ENCODE data around the gene HCN4.
"Not testable (repeated sequence)": the region's sequence is repeated elsewhere in the genome, so short reads cannot be mapped to it uniquely, and the experiment has no call there.

The HCN4 gene

DNA sequence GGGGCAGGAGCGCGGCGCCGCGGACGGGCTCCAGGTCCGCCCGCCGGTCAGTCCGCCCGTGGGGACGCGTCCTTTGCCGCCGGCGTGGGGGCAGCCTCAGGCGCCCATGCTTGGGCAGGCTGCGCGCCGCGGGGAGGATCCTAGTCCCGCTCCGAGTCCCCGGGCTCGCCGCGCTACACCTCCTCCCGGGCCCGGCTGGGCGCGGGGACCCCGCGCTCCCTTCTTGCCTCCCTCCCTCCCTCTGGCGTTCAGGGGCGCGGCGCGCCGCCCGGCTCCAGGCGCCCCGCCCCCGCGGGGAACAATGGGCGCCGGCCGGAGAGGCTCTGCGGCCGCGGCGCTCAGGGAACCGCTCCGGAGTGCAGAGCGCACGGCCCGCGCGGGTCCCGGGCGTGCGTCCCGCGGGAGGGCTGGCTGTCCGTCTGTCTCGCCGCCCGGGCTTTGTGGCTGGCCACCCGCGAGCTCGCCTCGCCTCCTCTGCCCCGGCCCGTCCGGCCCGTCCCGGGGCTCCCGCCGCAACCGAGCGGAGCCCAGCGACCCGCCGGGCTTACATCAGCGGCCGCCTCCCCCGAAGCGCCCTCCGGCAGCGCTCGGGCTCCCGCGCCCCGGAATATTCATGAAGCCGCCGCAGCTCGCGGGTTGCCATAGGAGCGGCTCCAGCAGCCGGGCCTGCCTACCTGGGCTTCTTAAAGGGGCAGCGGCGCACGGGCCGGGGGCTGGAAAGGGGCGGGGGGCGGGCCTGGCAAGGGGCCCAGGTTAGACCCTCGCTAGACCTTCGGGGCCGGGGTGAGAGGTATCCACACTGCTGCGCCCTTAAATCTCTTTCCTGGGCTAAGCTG lies at the start of gene HCN4:
TSS of gene HCN4 (minus strand) at position 658 of the 836 bp plus-strand sequence. CDS start 688 bp downstream, outside the sequence.
- DNase-seq: no peak

DNA sequence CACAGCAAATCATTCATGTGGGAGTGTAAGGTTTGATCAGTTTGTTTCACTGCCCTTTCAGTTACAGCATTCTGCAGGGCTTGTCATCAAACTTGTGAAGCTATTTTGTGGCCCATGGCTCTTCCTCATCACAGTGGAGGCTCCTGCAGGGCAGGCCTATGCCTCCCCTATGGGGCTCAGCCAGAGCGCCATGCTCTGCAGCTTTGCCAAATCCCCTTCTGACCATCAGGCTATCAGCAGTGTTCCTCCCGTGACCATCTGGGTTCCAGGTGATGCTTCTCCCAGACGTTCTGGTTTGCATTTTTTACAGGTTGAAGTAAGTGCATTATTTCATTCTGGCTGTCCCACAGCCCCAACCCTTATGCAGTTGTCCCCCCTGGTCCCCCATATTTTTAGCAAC lies 46.1 kb upstream of the HCN4 start:
- DNase-seq: no peak

DNA sequence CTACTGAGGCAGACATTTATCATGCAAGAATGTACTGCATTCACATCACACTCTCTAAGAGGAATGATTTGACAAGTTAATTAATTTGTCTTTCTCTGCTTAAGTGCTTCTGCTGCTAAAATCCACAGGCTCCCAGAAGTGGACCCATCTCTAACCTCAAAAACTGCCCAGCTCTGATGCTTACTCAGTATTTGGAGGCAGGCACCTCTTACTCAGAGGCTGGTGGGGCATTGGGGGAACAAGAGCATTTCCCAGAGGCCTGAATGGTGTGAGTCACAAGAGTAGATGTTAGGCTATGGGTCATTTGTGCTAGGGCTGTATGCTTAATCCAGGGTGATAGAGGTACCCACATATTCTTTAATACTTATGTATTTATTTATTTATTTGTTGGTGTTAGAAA lies 34.4 kb upstream of the HCN4 start:
- no peak for DNase-seq

DNA sequence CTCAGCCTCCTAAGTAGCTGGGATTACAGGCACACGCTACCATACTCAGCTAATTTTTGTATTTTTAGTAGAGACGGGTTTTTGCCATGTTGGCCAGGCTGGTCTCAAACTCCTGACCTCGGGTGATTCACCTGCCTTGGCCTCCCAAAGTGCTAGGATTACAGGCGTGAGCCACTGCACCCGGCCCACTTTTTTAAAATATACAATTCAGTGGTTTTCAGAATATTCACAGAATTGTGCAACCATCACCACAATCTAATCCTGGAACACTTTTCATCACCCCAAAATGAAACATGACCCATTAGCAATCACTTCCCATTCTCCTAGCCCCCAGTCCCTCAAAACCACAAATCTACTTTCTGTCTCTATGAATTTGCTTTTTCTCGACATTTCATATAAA lies 31.5 kb upstream of the HCN4 start:
- DNase-seq: not testable (repeated sequence)

DNA sequence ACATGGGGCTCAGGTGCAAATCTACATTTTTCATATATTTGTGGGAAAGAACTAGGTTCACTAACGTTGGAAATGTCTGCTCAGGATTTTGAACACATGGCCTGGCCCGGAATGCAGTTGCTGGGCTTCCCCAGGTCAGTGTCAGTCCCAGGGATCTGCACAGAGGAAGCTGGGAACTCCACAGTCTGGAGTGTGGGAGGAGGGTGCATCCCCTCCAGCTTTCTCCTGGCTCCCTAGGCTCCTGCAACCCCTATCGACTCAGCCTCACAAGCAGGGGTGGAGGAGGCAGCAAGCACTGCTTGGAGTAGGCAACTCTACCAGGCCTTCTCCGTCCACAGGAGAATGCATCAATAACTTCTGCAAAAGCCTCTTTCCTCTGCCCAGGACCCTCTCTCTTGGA lies 30.1 kb upstream of the HCN4 start:
- no peak for DNase-seq

DNA sequence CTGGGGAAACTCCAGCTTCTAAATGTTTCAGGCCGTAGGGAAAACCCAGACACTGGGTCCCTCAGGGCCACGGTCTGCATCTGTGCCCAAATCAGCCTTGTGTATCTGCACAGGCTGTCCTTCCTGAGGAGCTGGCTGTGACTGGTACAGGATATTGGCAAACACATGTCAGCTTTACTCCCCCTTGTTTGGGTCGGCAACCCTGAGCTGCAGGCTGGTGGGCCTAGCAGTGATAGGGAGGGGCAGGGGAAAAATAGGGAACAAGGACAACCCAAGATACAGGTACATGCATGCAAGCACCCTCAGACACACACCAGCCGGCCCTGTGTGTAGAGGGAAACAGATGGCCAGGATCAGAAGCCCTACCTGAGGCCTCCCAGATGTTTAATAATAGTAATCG lies 28.7 kb upstream of the HCN4 start:
- no peak for DNase-seq

DNA sequence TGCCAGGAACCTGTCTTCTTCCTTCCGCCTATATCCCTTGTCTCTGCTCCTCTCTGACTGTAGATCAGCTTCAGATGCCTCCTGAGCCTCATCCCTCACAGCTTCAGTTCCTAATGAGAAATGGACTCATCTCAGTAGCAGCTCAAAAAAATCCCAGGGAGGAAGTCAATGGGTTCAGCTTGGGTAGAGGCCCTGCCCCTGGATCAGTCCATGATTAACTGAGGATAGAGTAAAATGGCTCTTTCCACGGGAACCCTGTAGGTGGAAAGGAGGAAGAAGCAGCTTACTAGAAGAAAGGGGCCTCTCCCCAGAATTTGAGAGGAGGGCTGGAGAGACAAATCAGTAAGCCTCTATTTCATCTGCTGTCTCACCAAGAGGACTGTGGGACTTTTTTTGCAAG lies 26.9 kb upstream of the HCN4 start:
- no peak for DNase-seq

DNA sequence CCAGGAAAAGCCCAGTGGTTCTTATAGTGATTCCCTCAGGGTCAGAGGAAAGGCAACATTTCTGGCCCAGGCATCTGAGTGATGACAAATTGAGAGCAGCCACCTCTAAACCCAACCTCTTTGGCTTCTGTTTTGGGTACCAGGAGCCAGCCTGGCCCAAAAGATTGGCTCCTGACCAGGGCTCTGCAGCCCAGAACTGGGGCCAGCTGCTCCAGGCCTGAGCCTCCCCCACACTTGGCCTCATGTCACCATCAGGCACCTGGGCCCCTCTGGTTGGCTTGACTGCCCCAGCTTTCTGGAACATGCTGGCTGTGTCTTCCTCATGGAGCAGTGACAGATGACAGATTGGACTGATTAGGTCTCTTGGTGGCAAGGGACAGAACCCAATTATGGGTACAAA lies 26.0 kb upstream of the HCN4 start:
- DNase-seq: no peak

DNA sequence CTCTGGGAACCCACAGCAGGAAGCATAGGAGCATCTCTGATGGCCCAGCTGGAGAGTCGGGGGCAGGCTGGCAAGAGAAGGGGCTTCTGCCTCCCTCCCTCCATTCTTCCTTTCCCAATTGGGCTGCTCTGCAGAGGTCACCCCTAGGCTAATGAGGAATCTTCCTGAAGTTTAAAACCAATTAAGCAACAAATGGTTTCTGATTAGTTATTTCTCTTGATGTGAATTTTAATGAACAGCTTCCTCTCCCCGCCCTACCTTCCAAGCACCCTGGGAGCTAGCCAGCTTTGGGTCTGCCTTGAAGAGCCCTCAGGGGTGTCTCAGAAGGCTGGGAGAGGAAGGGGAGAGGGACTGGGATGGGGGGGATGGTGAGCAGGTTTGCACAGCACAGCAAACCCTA lies 24.6 kb upstream of the HCN4 start:
- DNase-seq: no peak

DNA sequence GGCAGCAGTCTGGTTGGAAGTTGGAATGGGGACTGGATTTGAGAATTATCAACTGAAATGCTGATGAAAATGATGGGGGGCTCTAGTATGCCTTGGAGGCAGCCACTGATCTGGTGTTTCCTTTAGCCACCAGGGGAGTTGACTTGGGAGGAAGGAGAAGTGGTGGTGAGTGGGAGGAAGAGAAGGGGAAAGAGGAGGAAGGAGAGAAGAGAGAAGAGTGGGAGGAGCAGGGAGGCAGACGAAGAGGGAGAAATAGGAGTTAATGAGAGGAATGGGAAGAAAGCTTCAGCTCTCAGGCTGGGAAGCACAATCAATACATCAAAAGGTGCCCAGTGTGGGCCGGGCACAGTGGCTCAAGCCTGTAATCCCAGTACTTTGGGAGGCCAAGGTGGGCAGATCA lies 23.3 kb upstream of the HCN4 start:
- no peak for DNase-seq

DNA sequence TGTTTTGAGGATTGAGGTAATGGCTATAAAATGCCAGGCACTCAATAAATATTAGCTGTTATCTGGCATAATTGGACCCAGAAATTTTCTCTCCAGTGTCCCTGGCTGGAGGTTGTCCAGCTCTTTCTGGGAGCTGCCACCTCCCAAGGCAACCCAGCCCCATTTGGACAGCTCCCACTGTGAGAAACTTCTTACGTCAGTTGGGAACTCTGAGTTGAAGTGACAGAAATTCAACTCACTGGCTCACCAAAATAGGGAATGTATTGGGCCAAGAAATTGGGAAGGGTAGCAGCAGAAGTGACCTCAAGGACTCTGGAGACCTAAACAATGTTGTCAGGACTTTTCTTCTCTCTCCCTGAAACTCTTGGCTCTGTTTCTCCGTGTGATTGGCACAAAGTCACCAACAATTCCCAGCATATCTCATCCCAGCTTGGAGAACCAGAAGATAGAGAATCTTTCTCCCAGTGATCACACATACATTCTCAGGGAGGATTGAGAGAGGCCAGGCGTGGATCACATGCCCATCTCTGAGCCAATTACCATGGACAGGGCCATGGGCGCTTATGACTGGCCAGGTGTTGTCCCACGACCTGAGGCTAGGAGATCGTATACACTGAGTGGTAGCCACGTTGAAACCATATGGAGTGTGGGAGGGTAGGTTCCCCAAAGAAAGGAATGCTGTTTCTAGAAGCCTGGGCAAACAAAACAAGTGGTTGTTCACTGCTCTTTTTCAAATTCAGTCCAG lies 22.5 kb upstream of the HCN4 start:
- DNase-seq: no peak

DNA sequence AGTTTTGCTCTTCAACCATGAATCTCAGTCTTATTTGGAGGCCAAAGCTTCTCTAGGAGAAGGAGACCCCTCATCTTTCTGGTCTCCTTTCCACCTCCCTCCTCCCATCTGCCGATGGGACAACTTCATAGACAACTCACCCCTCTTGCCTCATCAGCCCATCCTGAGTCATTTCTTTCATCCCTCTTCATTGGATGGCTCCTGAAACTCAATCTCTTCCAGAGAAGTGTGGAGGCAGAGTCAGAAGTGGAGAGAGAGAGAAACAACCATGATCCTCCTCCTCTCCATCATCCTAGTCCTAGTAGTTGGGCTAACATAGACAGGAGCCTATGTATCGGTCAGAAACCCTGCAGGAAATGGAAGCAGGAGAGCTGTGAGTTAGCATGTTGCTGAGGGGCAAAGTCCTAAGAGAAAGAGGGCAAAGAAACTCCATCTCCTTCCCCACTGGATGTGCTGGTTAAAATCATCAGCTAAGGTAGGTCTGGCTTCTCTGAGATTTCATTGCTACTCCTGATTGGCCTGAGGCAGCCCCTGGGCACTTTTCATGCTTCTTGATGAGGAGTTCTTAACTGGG lies 21.3 kb upstream of the HCN4 start:
- DNase-seq: no peak

DNA sequence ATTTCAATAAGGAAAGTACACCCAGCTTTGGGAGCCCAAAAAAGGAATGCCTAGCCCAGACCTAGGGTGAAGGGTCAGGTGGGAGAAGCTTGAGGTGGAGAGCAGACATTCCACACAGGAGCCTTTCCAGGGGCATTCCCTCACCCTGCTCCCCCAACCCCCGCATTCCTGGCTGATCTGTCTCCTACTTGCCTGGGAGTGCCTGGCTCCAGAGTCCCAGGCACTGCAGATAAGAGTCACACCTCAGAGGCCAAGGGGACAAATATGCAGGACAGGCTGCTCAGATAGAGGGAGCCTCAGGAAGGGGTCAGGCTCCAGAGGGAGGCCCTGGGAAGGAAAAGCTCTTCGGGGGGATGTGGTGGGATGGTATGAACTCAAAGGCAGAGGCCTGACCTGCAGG lies 20.8 kb upstream of the HCN4 start:
- no peak for DNase-seq

DNA sequence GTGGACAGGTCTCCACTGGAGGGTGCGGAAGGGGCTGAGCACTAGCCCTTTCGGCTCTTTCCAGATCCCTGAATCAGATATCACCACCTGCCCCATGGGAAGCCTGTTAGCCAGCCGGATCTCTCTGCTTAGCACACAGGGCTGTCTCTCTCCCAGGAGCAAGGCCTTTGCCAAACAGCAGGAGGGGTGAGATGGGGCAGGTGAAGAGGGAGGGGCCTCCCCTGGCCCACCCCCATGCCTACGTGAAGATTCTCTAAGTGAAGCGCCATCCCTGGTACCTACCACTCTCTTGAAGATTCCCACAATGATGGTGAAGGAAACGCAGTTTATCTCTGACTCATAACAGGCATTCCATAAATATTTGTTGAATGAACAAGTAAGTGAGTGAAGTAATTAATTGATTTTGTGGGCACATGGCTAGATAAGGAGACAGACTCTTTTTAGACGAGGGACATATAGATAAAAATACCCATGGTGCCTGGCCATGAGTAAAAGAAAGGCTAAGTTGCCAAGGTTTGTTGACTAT lies 19.6 kb upstream of the HCN4 start:
- no peak for DNase-seq

DNA sequence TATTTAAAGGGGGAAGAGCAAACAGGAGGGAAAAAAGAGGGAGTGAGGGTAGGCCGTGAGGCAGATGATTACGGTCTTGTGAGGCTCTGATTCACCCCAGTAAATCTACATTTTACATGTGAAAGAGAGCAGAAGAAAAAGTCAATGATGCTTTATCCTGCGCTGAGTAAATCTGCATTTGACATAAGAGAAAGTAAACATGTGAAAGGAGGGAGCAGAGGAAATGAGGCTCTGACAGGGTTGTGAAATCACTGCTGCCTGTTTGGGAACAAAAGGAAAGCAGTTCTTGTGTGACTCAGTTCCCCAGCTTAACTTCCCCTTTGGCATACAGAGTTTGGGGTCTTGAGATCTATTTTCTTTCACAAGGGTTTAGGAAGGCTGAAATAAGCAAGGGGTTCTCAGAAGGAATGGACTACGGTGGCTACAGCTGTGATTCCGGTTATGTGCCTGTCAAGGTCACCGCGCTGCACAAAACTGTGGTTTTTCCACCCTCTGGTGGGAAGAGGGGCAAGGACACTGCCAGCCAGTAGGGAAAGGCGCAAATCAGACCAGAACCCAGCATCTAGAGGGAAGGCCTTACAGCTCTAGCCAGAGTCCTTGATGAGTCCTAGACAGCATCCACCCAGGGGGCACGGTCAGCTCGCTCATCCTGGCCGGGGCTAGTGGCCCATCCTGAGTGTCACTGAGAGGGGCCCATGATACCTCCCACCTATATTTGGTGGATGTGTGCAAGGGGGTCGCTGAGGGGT lies 18.9 kb upstream of the HCN4 start:
- DNase-seq: no peak

DNA sequence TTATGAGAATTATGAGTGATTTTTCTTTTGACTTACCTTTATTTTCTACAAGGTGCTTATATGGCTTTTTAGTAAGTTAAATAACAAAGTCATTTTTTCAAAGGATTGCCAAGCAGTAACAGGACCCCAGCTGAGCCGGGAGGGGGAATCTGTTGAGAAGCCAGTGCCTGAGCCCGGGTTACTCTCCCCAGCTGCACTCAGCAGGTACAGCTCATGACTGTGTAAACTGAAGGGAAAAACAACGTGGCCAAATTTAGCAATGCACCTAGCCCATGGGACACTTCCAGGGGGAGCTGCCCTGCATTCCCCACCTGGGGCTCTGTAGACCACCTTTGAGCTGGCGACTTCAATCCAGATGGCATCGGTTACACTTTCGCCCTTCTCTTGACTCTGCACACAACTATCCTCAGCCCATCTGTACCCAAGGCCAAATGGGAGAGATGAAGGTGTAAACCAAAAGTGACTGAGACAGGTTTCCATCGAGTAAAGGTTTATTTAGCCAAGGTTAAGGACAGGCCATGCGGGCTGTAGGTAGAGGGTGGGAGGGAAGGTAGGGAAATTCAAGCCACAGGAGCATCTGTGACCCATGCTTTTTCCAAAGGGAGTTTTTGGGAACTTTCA lies 18.2 kb upstream of the HCN4 start:
- DNase-seq: no peak

DNA sequence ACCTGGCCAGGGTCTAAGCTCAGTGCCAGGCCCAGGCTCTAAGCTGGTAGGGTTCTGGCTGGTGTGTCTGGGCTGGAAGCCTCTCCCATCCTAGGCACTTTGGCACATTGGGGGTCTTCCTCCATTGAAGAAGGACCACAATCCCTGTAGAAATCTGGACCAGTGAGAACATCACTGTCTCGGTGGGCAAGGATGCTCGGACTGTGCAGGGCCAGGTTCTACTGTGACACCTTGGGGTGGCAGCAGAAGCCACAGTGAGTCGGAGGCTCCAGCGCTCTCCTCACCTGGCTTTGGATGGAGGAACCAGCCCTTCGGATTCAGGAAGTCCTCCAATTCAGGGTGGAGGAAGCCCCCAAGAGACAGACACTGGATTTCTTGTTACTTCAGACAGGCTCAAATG lies 17.5 kb upstream of the HCN4 start:
- DNase-seq: no peak

DNA sequence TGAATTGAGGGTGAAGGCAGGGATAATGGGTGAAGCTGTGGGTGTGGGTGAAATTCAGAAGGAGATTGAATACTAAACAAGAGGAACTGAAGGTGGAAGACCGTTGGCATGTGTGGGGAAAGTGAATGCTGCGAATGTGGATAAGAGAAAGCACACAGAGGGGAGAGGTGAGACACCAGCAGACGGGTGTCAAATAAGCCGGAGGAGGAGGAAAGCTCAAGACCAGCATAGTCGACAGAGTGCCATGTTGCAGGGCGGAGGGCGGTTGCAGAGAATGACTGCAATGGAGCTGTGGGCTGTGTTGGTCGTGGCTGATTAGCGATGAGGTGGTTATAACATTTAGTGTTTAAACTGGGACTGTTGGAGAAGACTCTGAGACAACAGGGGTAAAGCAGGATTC lies 16.4 kb upstream of the HCN4 start:
- no peak for DNase-seq

DNA sequence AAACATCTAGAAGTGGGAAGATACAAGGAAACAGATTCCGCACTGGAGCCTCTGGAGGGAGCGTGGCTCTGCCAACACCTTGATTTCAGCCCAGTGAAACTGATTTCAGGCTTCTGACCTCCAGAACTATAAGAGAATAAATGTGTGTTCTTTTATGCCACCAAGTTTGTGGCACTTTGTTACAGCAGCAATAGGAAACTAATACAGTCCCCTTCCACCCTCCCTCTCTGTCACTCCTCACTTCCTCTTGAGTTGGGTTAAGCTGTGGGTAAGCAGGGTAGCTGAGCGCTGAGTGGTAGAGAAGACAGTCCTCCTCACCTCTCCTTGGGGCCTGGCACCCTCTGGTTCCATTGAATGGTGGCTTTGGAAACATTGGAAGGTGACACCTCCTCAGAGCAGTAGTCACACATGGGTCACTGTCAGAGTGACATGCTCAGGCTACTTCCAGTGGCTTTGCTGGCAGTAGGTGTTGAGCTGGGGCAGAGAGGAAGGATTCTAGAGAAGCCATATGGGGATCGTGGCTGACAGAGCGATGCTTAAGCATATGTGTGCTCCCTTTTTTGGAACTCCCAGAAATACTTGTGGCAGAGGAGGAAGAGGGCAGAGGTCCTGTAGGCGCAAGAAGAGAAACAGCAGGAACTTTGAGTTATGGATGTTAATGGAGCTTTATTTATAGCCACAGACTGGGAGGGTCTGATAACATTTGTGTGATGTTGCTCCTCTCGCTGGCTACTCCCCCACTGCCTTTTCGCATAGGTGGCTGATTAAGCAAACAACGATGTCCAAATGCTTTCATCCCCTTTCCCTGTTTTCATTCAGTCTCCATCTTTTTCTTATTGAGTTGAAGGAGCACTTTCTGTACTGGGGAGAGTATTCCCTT lies 14.8 kb upstream of the HCN4 start:
- DNase-seq: no peak

DNA sequence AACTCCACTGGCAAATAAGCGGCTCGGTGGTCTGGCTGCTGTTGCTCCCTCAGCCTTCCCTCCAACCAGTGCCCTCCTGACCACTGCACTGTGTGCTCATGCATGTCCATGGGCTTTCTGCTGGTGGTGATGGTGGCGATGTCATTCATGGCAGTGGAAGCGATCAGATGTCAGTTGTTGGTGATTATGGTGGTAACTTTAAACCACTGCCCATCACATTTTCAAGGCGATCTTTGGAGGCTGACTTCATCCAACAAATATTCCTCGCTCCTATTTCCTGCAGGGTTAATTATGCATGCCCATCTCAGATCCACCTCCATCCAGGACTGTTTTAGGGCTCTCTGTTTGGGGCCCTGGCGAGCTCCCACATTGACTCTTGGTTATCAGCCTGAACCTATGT lies 13.4 kb upstream of the HCN4 start:
- DNase-seq: no peak

DNA sequence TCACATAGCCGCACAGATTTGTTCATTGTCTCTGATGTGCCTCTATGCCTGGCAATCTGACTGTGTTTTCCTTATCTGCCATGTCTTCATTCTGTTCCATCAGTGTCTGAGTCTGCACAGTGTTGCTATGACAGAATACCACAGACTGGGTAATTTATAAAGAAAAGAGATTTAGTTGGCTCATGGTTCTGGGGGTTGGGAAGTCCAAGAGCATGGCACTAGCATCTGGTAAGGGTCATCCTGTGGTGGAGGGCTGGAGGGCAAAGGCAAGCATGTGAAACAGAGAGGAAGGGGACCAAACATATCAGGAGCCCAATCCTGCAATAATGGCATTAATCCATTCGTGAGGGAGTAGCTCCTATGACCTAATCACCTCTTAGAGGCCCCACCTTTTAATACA lies 11.9 kb upstream of the HCN4 start:
- no peak for DNase-seq

DNA sequence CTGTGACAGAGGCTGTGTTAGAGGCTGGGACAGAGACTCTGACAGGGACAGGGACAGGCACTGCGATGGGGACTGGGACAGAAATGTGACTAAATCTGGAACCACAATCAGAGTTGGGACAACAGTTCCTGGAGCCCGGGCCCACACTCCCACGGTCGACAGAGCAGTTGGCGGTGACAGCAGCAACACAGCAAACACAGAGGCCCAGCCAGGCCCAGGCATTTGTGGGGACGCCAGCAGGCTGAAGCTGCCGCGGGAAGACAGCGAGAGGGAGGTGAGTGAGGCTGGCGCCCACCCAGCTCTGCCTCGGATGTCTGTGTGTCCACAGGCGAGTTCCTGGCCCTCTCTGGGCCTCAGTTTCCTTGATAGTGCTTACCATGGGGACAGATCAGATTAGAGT lies 9.3 kb upstream of the HCN4 start:
- DNase-seq: no peak
